Liver (tissue), 3 donors: Measurements from ENCODE around the gene CYREN.

Experiments used
- EGR1 ChIP-seq, 2 donors: IDR thresholded peaks; 2 replicates each; pipeline ENCODE4 v1.6.1; 2016 to 2018; ENCODE audit warnings: antibody characterized with exemption in 2 of 2, low read depth in 2 of 2
- FOXA1 ChIP-seq: IDR thresholded peaks from 2 replicates; pipeline ENCODE4 v1.6.1; 2016; ENCODE audit warnings: antibody characterized with exemption
- GABPA ChIP-seq, 2 donors: IDR thresholded peaks in 1 of 2; conservative IDR thresholded peaks in 1 of 2; 2 replicates each; pipeline ENCODE4 v1.6.1; 2016; ENCODE audit warnings: antibody characterized with exemption in 2 of 2, mild to moderate bottlenecking in 1 of 2, moderate library complexity in 1 of 2
- HNF4A ChIP-seq, 2 donors: conservative IDR thresholded peaks; 2 replicates each; pipeline ENCODE4 v1.6.1; 2016; ENCODE audit warnings: antibody characterized with exemption in 2 of 2, mild to moderate bottlenecking in 2 of 2
- JUND ChIP-seq, 2 donors: IDR thresholded peaks; 2 replicates each; pipeline ENCODE4 v1.6.1; 2016; ENCODE audit warnings: antibody characterized with exemption in 2 of 2
- RAD21 ChIP-seq, 2 donors: IDR thresholded peaks; 2 replicates each; pipeline ENCODE4 v1.6.1; 2016; ENCODE audit warnings: antibody characterized with exemption in 2 of 2, mild to moderate bottlenecking in 2 of 2
- REST ChIP-seq: IDR thresholded peaks from 2 replicates; pipeline ENCODE4 v1.6.1; 2016; ENCODE audit warnings: antibody characterized with exemption, mild to moderate bottlenecking
- RXRA ChIP-seq, 2 donors: IDR thresholded peaks; 2 replicates each; pipeline ENCODE4 v1.6.1; 2017 to 2018; ENCODE audit warnings: antibody characterized with exemption in 2 of 2, mild to moderate bottlenecking in 1 of 2
- SP1 ChIP-seq: IDR thresholded peaks from 2 replicates; pipeline ENCODE4 v1.6.1; 2018; ENCODE audit warnings: antibody characterized with exemption, mild to moderate bottlenecking
- TAF1 ChIP-seq: conservative IDR thresholded peaks from 2 replicates; pipeline ENCODE4 v1.6.1; 2016; ENCODE audit warnings: antibody characterized with exemption, mild to moderate bottlenecking
- YY1 ChIP-seq: IDR thresholded peaks from 2 replicates; pipeline ENCODE4 v1.6.1; 2016; ENCODE audit warnings: antibody characterized with exemption, mild to moderate bottlenecking
- TF ChIP-seq, protein P1 (sequence below): fragments of 150-350 bp; IDR thresholded peaks from 2 replicates; pipeline ENCODE4 v1.5.1; 2017; ENCODE audit warnings: improper control_type of control experiment, low read depth, low read length; ENCODE audit not compliant: missing input control
- donor health status: healthy.
- donor health status: healthy.

- TF ChIP-seq, protein P1, sequence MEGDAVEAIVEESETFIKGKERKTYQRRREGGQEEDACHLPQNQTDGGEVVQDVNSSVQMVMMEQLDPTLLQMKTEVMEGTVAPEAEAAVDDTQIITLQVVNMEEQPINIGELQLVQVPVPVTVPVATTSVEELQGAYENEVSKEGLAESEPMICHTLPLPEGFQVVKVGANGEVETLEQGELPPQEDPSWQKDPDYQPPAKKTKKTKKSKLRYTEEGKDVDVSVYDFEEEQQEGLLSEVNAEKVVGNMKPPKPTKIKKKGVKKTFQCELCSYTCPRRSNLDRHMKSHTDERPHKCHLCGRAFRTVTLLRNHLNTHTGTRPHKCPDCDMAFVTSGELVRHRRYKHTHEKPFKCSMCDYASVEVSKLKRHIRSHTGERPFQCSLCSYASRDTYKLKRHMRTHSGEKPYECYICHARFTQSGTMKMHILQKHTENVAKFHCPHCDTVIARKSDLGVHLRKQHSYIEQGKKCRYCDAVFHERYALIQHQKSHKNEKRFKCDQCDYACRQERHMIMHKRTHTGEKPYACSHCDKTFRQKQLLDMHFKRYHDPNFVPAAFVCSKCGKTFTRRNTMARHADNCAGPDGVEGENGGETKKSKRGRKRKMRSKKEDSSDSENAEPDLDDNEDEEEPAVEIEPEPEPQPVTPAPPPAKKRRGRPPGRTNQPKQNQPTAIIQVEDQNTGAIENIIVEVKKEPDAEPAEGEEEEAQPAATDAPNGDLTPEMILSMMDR, result no peak
- no peak for TF ChIP-seq TAF1
- TF ChIP-seq SP1, result no peak
- no peak for TF ChIP-seq RAD21 (IDR thresholded peaks at IDR 0.05)
- no peak for TF ChIP-seq JUND (IDR thresholded peaks at IDR 0.05)
- no peak for TF ChIP-seq HNF4A (conservative IDR thresholded peaks at IDR 0.05)
- TF ChIP-seq GABPA (IDR thresholded peaks at IDR 0.05 in 1 of 2, conservative IDR thresholded peaks at IDR 0.05 in 1 of 2), result no peak
- no peak for TF ChIP-seq FOXA1
- no peak for TF ChIP-seq YY1
- no peak for TF ChIP-seq EGR1 (IDR thresholded peaks at IDR 0.05; ENCODE audit: low read depth in 2 of 2)
- no peak for TF ChIP-seq RXRA (IDR thresholded peaks at IDR 0.05)
- no peak for TF ChIP-seq REST
Observed at GRCh38 chr7:135197906-135198655, 27.6 kb upstream of the CYREN start.
